Lung (tissue), 12 donors: ENCODE measurements around the gene SMCP. TPM values are rescaled to one million over a fixed set of nuclear protein-coding genes. Genes with fewer than 3 reads are reported as not detected.

Source experiments
- ATAC-seq: fragments of 200-7000 bp; cut with Tn5 transposase; one replicate; pipeline ENCODE4 v1.9.1; 2020; ENCODE audit warnings: moderate number of reproducible peaks; ENCODE audit not compliant: insufficient read depth, low FRiP score
- DNase-seq, 3 donors: peaks; one replicate each; pipeline ENCODE4 v3.0.0-alpha.2; 2013 to 2017
- H3K27ac ChIP-seq, 2 donors: one replicate each; pipeline ENCODE4 v1.5.1; 2013; ENCODE audit warnings: mild to moderate bottlenecking in 2 of 2, moderate library complexity in 2 of 2, control low read depth in 1 of 2, inconsistent platforms in 1 of 2, low read depth in 1 of 2, low read length in 1 of 2
- H3K27me3 ChIP-seq, 3 donors: one replicate each; pipeline ENCODE4 v1.5.1; 2013; ENCODE audit warnings: low read length in 2 of 3; ENCODE audit not compliant: control insufficient read depth in 3 of 3, insufficient read depth in 3 of 3
- H3K36me3 ChIP-seq, 4 donors: one replicate each; pipeline ENCODE4 v1.5.1; 2013; ENCODE audit warnings: low read length in 4 of 4, mild to moderate bottlenecking in 1 of 4, moderate library complexity in 1 of 4; ENCODE audit not compliant: control insufficient read depth in 4 of 4, insufficient read depth in 4 of 4
- H3K4me1 ChIP-seq, 5 donors: one replicate each; pipeline ENCODE4 v1.5.1; 2013; ENCODE audit warnings: low read length in 5 of 5, mild to moderate bottlenecking in 2 of 5, moderate library complexity in 1 of 5; ENCODE audit not compliant: control insufficient read depth in 5 of 5, insufficient read depth in 5 of 5
- H3K4me3 ChIP-seq: one replicate; pipeline ENCODE4 v1.5.1; 2013; ENCODE audit warnings: mild to moderate bottlenecking, control low read depth, moderate library complexity
- H3K9ac ChIP-seq, 2 donors: one replicate each; pipeline ENCODE4 v1.5.1; 2013; ENCODE audit warnings: low read length in 2 of 2, control low read depth in 1 of 2; ENCODE audit not compliant: insufficient read depth in 1 of 2
- H3K9me3 ChIP-seq, 4 donors: one replicate each; pipeline ENCODE4 v1.5.1; 2013; ENCODE audit warnings: low read length in 3 of 4, mild to moderate bottlenecking in 1 of 4, moderate library complexity in 1 of 4; ENCODE audit not compliant: control insufficient read depth in 4 of 4, insufficient read depth in 3 of 4
- CTCF ChIP-seq: IDR thresholded peaks from 2 replicates; pipeline ENCODE4 v1.5.1; 2012; ENCODE audit warnings: mild to moderate bottlenecking; ENCODE audit errors: control extremely low read depth, extremely low read depth
- WGBS, 2 donors: extraction: QIAGEN DNeasy Blood & Tissue Kit; methylation state at CpG; one replicate each; pipeline ENCODE4 v1.1.7; 2013; 5-methylcytosine and 5-hydroxymethylcytosine counted together
- polyA plus RNA-seq, 2 donors: library from polyadenylated mRNA; stranded (reverse); fragments of 200-250 nt; gene quantifications; one replicate each; pipeline ENCODE4 v1.2.1, GENCODE V29; 2013
- total RNA-seq, 2 donors: library from RNA; depleted of rRNA in 1 of 2; stranded (reverse); fragments of >200 nt in 1 of 2; gene quantifications; one replicate each; pipeline ENCODE4 v1.2.1, GENCODE V29; 2014 to 2021
- donor health status: control.
- donor health status: control.
- donor health status: Bipolar disorder and iron deficiency.
- donor health status: healthy.
- donor health status: DM: yes; HTN: yes; CAD: no.

The SMCP gene
- total and polyA plus RNA-seq, 4 donors: not detected

GRCh38 chr1:152886758-152887409 is 8.8 kb downstream of the SMCP start:
- ATAC-seq (no peak), DNase-seq (no peak)
- Histone ChIP-seq H3K27me3 (no peaks in the 10 kb centered on the region), H3K4me1 (no peaks in the 10 kb centered on the region), H3K36me3 (no peaks in the 10 kb centered on the region), H3K27ac (no peak overlapping the region), H3K9ac (no peak overlapping the region), H3K9me3 (peaks cover 0 to 4% (median 0%) of the 10 kb centered on the region in 4 donors), H3K4me3 (no peak overlapping the region)
- TF ChIP-seq CTCF: no peak
- 70 to 71% methylated on average over 8 of the region's 8 CpGs for WGBS, 2 donors

- H3K4me3 ChIP-seq: no peak overlapping the region
- no peaks in the 10 kb centered on the region for H3K4me1 ChIP-seq
- DNase-seq (no peak), ATAC-seq (no peak)
- no peak for TF ChIP-seq CTCF
- H3K36me3 ChIP-seq: no peaks in the 10 kb centered on the region
- no peaks in the 10 kb centered on the region for H3K27me3 ChIP-seq
- no peak overlapping the region for H3K27ac ChIP-seq
- H3K9ac ChIP-seq: no peak overlapping the region
- H3K9me3 ChIP-seq: peaks cover 0 to 4% (median 0%) of the 10 kb centered on the region in 4 donors
- WGBS, 2 donors: 93 to 97% methylated on average over 1 of the region's 1 CpG
Observed at GRCh38 chr1:152888126-152888525, 10.0 kb downstream of the SMCP start.

- no peak overlapping the region for H3K4me3 ChIP-seq
- WGBS, 2 donors: 79 to 92% methylated on average over 4 of the region's 4 CpGs
- H3K4me1 ChIP-seq: no peaks in the 10 kb centered on the region
- H3K9me3 ChIP-seq: peaks cover 0 to 3% (median 0%) of the 10 kb centered on the region in 4 donors
- DNase-seq: no peak
- H3K9ac ChIP-seq: no peak overlapping the region
- no peaks in the 10 kb centered on the region for H3K36me3 ChIP-seq
- H3K27ac ChIP-seq: no peak overlapping the region
- no peaks in the 10 kb centered on the region for H3K27me3 ChIP-seq
- ATAC-seq: no peak
- TF ChIP-seq CTCF: no peak
Observed at GRCh38 chr1:152899027-152899426, 20.9 kb downstream of the SMCP start.

GRCh38 chr1:152899883-152900282 is 21.8 kb downstream of the SMCP start:
- WGBS, 2 donors: 75 to 85% methylated on average over 2 of the region's 2 CpGs
- TF ChIP-seq CTCF: no peak
- H3K4me1 ChIP-seq: no peaks in the 10 kb centered on the region
- H3K9me3 ChIP-seq: peaks cover 0 to 3% (median 0%) of the 10 kb centered on the region in 4 donors
- no peak overlapping the region for H3K9ac ChIP-seq
- H3K4me3 ChIP-seq: no peak overlapping the region
- ATAC-seq (no peak), DNase-seq (no peak)
- H3K27me3 ChIP-seq: no peaks in the 10 kb centered on the region
- H3K36me3 ChIP-seq: no peaks in the 10 kb centered on the region
- no peak overlapping the region for H3K27ac ChIP-seq
